GM19025 (cell line): ENCODE results near the gene TMEM254.
"Not testable (repeated sequence)": the region's sequence is repeated elsewhere in the genome, so short reads cannot be mapped to it uniquely, and the experiment has no call there.

Experiments
- ATAC-seq: cut with Tn5 transposase; IDR thresholded peaks from one replicate; pipeline ENCODE4 v1.9.1; 2021; ENCODE audit warnings: mild to moderate bottlenecking, low read depth, moderate library complexity; ENCODE audit not compliant: unreplicated experiment

TMEM254 gene

DNA sequence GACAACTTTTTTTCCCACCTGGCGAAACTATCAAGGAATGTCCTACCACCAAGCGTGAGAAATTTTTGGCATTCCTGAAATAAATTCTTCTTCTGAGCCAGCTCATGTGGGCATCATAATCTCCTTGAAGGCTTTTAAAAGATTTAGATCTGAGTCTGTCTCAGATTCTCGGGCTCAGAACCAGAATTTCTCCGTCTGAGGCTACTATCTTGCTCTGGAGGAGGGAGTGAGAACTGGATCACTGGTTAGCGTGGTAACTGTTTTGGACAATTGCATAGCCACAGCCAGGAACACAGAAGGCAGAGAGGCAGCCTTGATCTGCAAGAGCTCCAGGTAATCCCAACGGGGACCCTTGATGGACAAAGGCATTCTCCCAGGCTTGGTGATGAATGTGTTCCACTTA is 53.0 kb downstream of the TMEM254 start:
- no peak for ATAC-seq

DNA sequence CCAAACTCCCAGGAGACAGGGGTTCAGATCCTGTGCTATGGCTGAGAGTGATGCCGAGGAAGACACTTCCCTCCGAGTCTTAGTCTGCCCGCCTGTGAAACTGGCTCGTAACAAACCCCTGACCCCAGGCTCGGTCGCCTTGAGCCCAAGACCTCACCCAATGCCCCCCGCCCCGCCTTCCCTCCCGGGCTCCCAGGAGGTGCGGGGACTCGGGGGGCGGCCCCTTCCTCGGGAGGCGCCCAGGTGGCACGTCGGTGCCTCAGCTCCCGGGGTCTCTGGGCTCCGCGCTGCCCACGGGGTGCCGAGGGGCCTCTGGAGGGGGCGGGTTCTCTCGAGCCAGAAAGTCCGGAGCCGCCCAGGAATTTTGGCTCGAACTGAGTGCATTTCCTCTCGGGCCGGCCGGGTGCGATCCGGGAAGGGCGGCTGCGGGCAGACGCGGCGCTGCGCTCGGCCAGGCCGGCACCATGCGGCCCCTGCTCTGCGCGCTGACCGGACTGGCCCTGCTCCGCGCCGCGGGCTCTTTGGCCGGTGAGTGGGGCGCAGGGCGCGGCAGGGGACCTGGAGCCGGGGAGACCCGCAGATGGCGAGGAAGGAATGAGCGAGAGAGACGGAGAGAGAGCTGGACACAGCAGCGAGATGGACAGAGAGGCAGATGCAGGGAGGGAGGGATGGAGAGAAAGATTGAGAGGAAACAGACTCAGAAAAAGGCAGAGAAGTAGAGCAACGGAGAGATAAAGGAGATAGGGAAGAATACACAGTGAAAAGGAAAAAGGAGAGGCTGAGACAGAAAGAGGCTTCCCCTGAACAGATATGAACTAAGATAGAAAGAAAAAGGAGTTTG is 54.1 kb downstream of the TMEM254 start, which contains the start of gene PLAC9:
Gene PLAC9 (plus strand): TSS at position 432 of the 841 bp plus-strand sequence. CDS start 33 bp downstream, at position 465.
- ATAC-seq: no peak

DNA sequence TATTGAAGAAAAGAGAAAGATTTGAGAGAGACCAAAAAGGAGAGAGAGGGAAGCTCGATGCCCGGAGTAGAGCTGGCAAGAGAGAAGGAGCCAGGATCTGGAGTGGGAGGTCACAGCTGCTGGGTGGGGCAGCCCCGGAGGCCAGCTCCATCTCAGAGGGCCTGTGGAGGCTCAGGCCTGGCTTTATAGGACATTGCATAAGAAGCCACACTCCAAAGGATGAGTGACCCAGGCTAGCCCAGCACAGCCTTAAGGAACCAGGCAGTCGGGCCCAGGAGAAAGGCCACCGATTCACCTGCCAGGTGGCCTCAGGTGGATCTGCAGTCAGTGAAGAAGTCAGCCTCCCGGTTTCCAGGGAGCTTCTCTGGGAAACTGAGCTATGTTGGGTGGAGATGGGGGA is 54.7 kb downstream of the TMEM254 start:
- ATAC-seq: no peak

DNA sequence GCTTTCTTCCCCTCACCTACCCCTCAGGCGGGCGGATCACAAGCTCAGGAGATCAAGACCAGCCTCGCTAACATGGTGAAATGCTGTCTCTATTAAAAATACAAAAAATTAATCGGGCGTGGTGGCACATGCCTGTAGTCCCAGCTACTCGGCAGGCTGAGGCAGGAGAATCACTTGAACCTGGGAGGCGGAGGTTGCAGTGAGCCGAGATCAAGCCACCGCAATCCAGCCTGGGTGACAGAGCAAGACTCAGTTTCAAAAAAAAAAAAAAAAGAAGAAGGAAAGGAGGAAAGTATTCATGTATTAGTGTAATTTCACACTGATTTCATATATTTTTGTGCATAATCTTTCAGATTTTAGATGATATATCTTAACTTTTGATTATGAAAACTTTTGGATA is 55.2 kb downstream of the TMEM254 start:
- not testable (repeated sequence) for ATAC-seq

DNA sequence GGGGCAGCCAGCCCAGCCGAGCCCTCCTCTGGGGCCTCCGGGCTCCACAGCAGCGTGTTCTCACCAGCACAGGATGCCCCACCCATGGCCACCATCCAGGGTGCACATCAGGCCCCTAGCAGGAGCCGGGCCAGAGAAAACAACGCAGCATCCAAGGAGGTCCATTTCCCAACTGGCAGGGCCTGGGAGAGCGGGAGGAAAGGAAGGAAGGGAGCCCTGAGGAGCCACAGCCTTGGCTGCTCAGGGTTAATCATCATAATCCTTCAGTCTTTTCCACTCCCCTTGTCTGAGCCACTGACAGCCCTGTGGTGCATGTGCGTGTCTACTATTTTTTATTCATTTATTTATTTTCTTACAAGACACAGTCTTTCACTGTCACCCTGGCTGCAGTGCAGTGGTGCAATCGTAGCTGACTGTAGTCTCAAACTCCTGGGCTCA is 57.7 kb downstream of the TMEM254 start:
- no peak for ATAC-seq

DNA sequence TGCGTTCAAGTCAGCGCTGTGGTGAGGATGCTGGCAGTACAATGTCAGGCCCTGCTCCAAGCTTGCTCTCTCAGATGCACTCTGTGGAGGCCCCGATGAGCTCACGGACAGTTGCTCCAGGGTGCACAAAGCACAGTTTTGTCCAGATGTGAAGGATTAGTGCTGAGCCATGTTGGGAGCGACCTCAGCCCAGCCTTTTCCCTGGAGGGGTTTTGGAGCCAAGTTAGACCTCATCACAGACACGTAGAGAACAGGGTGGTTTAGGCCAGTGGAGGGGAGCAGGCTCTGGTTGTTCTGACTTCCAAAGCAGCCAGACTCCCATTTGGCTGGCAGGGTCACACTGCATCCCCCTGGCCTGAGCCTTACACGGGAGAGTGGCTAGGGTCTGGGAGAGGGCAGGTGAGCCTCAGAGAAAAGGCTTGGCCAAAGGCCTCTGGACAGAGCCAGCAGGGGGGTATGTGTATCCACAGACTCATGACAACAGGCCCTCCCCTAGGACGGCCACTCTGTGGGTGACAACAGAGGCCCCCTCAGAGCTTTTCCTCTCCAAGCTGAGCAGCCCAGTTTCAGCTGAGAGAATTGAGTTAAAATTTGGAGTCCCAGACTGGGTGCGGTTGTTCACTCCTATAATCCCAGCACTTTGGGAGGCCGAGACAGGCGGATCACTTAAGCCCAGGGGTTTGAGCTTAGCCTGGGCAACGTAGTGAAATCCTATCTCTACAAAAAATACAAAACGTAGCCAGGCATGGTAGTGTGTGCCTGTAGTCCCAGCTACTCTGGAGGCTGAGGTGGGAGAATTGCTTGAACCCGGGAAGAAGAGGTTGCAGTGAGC is 58.8 kb downstream of the TMEM254 start:
- no peak for ATAC-seq

DNA sequence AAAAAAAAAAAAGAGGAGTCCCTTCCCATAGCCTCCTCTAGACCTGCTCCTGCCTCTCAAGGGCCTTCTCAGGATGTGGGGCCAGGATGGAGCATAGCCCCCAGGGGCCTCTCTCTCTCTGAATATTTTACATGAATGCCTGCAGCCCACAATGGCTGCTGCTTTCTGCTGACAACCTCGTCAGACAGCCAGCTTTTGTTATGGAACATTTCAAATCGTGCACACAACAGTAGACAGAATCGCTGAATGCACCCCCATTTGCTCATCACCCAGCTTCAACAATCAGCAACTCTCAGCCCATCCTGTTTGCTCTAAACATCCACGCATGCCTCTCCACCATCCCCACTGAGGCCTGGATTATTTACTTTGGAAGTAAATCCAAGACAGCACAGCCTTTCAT is 59.5 kb downstream of the TMEM254 start:
- no peak for ATAC-seq

DNA sequence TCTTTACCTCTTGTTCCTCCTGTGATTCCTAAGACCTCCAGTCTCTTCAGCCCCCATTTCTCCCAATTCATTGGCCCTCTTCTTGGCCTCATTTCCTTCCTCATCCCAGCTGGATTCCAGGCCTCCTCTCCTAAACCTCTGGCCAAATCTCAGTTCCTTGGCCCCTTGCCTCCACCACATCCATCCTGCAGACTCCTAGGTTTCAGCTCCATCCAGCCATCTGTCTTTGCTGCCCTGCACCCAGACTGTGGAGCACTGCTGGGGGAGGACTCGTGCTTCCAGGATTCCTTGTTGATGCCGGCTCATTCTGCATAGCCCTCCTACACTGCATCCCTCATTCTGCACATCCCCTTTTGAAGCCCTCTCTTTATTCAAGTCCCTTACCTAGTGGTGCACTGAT is 60.8 kb downstream of the TMEM254 start:
- no peak for ATAC-seq

DNA sequence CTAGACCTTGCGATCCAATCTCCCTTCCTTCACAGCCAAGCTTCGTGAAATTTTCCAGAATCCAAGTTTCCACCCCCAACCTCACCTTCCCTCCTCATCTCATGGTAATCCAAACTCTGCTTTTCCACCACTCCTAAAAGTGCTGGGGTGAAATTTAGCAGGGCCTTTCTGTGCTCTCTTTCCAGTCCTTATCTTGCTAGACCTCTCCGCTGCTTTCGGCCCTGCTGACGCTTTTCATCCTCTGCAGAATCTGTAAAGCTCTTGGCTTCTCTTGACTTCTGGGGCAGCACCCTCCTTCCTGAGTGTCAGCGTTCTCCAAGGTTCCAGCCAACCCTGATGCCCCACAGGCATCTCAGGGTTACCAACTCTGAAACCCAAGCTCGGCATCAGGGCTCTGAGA is 61.8 kb downstream of the TMEM254 start:
- ATAC-seq: no peak

DNA sequence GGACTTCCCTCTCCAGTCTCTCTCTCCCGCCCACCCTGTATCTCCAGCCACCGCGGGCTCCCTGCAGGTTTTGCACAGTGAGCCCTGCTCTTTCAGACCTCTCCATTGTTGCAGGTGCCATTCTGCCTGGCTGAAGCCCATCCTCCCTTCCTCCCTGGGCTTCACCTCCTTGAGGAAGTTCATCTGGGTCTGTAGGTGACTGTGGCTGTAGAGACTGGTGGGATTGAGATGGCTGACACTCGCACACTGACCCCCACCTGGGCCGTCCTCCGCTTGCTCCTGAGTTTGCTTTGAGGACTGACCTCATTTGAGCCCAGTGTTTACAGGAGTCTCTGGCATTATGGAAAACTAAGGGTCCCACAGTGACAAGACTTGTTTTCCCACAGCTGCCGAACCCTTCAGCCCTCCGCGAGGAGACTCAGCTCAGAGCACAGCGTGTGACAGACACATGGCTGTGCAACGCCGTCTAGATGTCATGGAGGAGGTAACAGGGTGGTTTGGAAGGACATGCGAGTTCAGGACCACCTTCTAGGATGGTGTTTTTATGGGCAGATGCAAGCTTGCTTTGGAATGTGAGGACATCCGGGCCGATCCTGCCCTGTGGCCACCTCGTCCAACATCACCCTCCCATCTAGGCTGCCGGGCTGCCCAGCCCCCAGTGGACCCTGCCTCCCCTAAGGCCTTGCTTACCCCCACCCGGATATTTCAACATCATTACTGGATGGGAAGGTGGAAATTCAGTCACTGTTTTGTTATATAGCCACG is 63.4 kb downstream of the TMEM254 start:
- no peak for ATAC-seq
